ENCODE measurements around the gene TOR4A.
A peak's percentile ranks its signal among the peaks of the same experiment; 100 is the strongest.

TOR4A gene

GRCh38 chr9:137307255-137308056 lies 29.9 kb downstream of the TOR4A start:
- peak; percentile 34 for DNase-seq

- peak; percentile 83 for DNase-seq
These were observed 30.6 kb downstream of the TOR4A start for GRCh38 chr9:137308057-137308619.

- DNase-seq = no peak
These were observed 32.1 kb downstream of the TOR4A start for GRCh38 chr9:137309368-137310188.

GRCh38 chr9:137310189-137311052 lies 32.9 kb downstream of the TOR4A start:
- peak; percentile 50 for DNase-seq

- DNase-seq = no peak
These were observed 33.9 kb downstream of the TOR4A start for GRCh38 chr9:137311171-137311985.

- no peak for DNase-seq
These were observed 34.7 kb downstream of the TOR4A start for GRCh38 chr9:137311986-137312851.

- DNase-seq = no peak
These were observed 35.4 kb downstream of the TOR4A start for GRCh38 chr9:137312852-137313325.

- peak; percentile 18 for DNase-seq
These were observed 35.9 kb downstream of the TOR4A start for GRCh38 chr9:137313326-137313936.

- no peak for DNase-seq
These were observed 36.5 kb downstream of the TOR4A start for GRCh38 chr9:137313956-137314560.

GRCh38 chr9:137314561-137315560 lies 37.3 kb downstream of the TOR4A start:
- DNase-seq = peak; percentile 63

- peak; percentile 59 for DNase-seq
These were observed 38.1 kb downstream of the TOR4A start for GRCh38 chr9:137315581-137316011.

- peak; percentile 86 for DNase-seq
These were observed 38.8 kb downstream of the TOR4A start for GRCh38 chr9:137316012-137316981.

GRCh38 chr9:137317021-137317717 lies 39.6 kb downstream of the TOR4A start:
- peak; percentile 15 for DNase-seq

GRCh38 chr9:137317718-137318511 lies 40.4 kb downstream of the TOR4A start:
- peak; percentile 27 for DNase-seq

- peak; percentile 4 for DNase-seq
These were observed 41.1 kb downstream of the TOR4A start for GRCh38 chr9:137318602-137319001.

Measured in eye (tissue), 1 donor.